ENCODE results near the gene PDGFA. TPM values are rescaled to one million over a fixed set of nuclear protein-coding genes. Genes with fewer than 3 reads are reported as not detected.

The PDGFA gene
- polyA plus RNA-seq, 1 donor (not counting 4 experiments of a cell fraction or from before 2014, with no cell fraction given): 14.8 TPM

DNA sequence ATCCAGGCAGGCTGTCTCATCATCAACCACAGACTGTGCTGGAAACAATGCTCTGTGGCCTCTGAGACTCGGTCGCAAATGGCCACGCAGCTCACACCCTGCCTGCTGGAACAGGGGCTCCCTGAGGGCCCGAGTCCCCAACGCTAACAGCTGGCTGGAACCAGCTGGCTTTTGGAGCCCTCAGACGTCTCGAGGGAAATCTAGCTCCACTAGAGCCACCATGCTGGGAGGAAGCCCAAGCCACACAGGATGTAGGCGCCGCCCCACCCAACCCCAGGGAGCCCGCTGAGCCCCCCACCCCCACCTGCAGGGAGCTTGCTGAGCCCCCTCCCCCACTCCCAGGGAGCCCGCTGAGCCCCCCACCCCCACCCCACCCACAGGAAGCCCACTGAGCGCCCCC is 21.4 kb upstream of the PDGFA start:
- Histone ChIP-seq H3K9me3 (ENCODE audit: control insufficient read depth, low read depth, low read length) (no peaks in the 10 kb centered on the region), H3K27ac (ENCODE audit: control insufficient read depth, insufficient read depth, low read length) (no peak overlapping the region), H3K4me2 (ENCODE audit: control insufficient read depth, extremely low read depth, insufficient read depth, low read depth, low read length) (no peak overlapping the region), H3K27me3 (ENCODE audit: control insufficient read depth, extremely low read depth, insufficient read depth, low read length) (no peaks in the 10 kb centered on the region), H2AFZ (ENCODE audit: control insufficient read depth, low read length) (no peak overlapping the region), H3K9me1 (ENCODE audit: control insufficient read depth, extremely low read depth, insufficient read depth, low read length) (no peaks in the 10 kb centered on the region), H3K79me2 (ENCODE audit: control insufficient read depth, insufficient read depth, low read length) (no peaks in the 10 kb centered on the region), H4K20me1 (ENCODE audit: control insufficient read depth, extremely low read depth, insufficient read depth, low read length) (no peaks in the 10 kb centered on the region), H3K4me3 (ENCODE audit: control insufficient read depth in 2 of 3, extremely low read depth in 1 of 3, insufficient read depth in 2 of 3, low read depth in 1 of 3, low read length in 3 of 3) (no peak overlapping the region), H3K9ac (ENCODE audit: control insufficient read depth, extremely low read depth, insufficient read depth, low read length) (no peak overlapping the region), H3K36me3 (ENCODE audit: control insufficient read depth in 2 of 2, extremely low read depth in 1 of 2, insufficient read depth in 2 of 2, low read length in 2 of 2) (no peaks in the 10 kb centered on the region), H3K4me1 (ENCODE audit: control insufficient read depth, extremely low read depth, insufficient read depth, low read length) (peaks cover 41% of the 10 kb centered on the region)
- TF ChIP-seq, protein P1, sequence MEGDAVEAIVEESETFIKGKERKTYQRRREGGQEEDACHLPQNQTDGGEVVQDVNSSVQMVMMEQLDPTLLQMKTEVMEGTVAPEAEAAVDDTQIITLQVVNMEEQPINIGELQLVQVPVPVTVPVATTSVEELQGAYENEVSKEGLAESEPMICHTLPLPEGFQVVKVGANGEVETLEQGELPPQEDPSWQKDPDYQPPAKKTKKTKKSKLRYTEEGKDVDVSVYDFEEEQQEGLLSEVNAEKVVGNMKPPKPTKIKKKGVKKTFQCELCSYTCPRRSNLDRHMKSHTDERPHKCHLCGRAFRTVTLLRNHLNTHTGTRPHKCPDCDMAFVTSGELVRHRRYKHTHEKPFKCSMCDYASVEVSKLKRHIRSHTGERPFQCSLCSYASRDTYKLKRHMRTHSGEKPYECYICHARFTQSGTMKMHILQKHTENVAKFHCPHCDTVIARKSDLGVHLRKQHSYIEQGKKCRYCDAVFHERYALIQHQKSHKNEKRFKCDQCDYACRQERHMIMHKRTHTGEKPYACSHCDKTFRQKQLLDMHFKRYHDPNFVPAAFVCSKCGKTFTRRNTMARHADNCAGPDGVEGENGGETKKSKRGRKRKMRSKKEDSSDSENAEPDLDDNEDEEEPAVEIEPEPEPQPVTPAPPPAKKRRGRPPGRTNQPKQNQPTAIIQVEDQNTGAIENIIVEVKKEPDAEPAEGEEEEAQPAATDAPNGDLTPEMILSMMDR (optimal IDR thresholded peaks at IDR 0.05 in 1 of 3, IDR thresholded peaks at IDR 0.05 in 1 of 3, conservative IDR thresholded peaks at IDR 0.05 in 1 of 3; ENCODE audit: extremely low read depth in 1 of 3, insufficient read depth in 2 of 3, low read length in 3 of 3): no peak
- no peak for TF ChIP-seq EZH2 (IDR thresholded peaks at IDR 0.05; ENCODE audit: low read length)
- DNase-seq (ENCODE audit: low read depth, low spot score) (no peak), FAIRE-seq (no peak)
- dilution Hi-C loops (cut with MboI; ENCODE audit: extremely low pct_ligation_motif_present, low sequenced_read_pairs): no loop called here

DNA sequence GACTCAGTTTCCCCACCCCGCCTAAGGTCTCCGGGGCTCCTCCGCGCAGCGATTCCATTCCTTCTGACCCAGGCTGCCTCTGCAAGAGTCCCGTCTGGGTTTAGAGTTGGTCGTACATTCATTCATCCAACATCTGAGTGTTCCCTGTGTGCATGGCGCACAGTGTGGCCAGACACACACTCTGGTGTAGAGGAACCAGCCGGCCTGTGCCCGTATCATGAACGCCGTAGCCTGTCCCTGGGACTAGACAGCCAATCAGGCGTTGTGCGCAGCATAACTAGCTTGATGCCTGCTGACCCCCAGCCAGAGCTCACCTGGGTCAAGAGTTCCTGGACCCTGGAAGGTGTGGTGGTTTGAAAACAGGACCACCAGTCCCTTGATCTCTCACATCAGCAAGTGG is 20.9 kb upstream of the PDGFA start:
- Histone ChIP-seq H3K4me1 (ENCODE audit: control insufficient read depth, extremely low read depth, insufficient read depth, low read length) (peaks cover 41% of the 10 kb centered on the region), H3K27me3 (ENCODE audit: control insufficient read depth, extremely low read depth, insufficient read depth, low read length) (no peaks in the 10 kb centered on the region), H3K9me1 (ENCODE audit: control insufficient read depth, extremely low read depth, insufficient read depth, low read length) (no peaks in the 10 kb centered on the region), H2AFZ (ENCODE audit: control insufficient read depth, low read length) (no peak overlapping the region), H4K20me1 (ENCODE audit: control insufficient read depth, extremely low read depth, insufficient read depth, low read length) (no peaks in the 10 kb centered on the region), H3K9me3 (ENCODE audit: control insufficient read depth, low read depth, low read length) (no peaks in the 10 kb centered on the region), H3K27ac (ENCODE audit: control insufficient read depth, insufficient read depth, low read length) (no peak overlapping the region), H3K4me3 (ENCODE audit: control insufficient read depth in 2 of 3, extremely low read depth in 1 of 3, insufficient read depth in 2 of 3, low read depth in 1 of 3, low read length in 3 of 3) (no peak overlapping the region), H3K4me2 (ENCODE audit: control insufficient read depth, extremely low read depth, insufficient read depth, low read depth, low read length) (no peak overlapping the region), H3K9ac (ENCODE audit: control insufficient read depth, extremely low read depth, insufficient read depth, low read length) (no peak overlapping the region), H3K79me2 (ENCODE audit: control insufficient read depth, insufficient read depth, low read length) (no peaks in the 10 kb centered on the region), H3K36me3 (ENCODE audit: control insufficient read depth in 2 of 2, extremely low read depth in 1 of 2, insufficient read depth in 2 of 2, low read length in 2 of 2) (no peaks in the 10 kb centered on the region)
- no peak for TF ChIP-seq EZH2 (IDR thresholded peaks at IDR 0.05; ENCODE audit: low read length)
- TF ChIP-seq, protein P1 (optimal IDR thresholded peaks at IDR 0.05 in 1 of 3, IDR thresholded peaks at IDR 0.05 in 1 of 3, conservative IDR thresholded peaks at IDR 0.05 in 1 of 3; ENCODE audit: extremely low read depth in 1 of 3, insufficient read depth in 2 of 3, low read length in 3 of 3): no peak
- dilution Hi-C loops (cut with MboI; ENCODE audit: extremely low pct_ligation_motif_present, low sequenced_read_pairs): no loop called here
- DNase-seq (ENCODE audit: low read depth, low spot score): no peak
- no peak for FAIRE-seq
